Measurements from ENCODE around the gene IGSF6. TPM values are rescaled to one million over a fixed set of nuclear protein-coding genes. Genes with fewer than 3 reads are reported as not detected.

IGSF6 gene
- polyA plus RNA-seq, 2 of the 4 experiments (the other 2 are of a cell fraction) = not detected

GRCh38 chr16:21701271-21701670 is 48.9 kb upstream of the IGSF6 start (continued):
- TF ChIP-seq NPAS2 (CRISPR knock-in tag; IDR thresholded peaks at IDR 0.05; ENCODE audit: borderline replicate concordance) (no peak), MYC (IDR thresholded peaks at IDR 0.05; ENCODE audit: borderline replicate concordance, low read length) (no peak), NFE2L2 (conservative IDR thresholded peaks at IDR 0.05; ENCODE audit: low read length) (no peak), CHD2 (IDR thresholded peaks at IDR 0.05; ENCODE audit: low read length, partially characterized antibody) (no peak), HOXB13 (CRISPR knock-in tag; IDR thresholded peaks at IDR 0.05; ENCODE audit: low read depth) (no peak), RARB (CRISPR knock-in tag; IDR thresholded peaks at IDR 0.05) (no peak), POLR2AphosphoS2 (conservative IDR thresholded peaks at IDR 0.05; ENCODE audit: low read length) (no peak), JUN (IDR thresholded peaks at IDR 0.05) (no peak)

DNA sequence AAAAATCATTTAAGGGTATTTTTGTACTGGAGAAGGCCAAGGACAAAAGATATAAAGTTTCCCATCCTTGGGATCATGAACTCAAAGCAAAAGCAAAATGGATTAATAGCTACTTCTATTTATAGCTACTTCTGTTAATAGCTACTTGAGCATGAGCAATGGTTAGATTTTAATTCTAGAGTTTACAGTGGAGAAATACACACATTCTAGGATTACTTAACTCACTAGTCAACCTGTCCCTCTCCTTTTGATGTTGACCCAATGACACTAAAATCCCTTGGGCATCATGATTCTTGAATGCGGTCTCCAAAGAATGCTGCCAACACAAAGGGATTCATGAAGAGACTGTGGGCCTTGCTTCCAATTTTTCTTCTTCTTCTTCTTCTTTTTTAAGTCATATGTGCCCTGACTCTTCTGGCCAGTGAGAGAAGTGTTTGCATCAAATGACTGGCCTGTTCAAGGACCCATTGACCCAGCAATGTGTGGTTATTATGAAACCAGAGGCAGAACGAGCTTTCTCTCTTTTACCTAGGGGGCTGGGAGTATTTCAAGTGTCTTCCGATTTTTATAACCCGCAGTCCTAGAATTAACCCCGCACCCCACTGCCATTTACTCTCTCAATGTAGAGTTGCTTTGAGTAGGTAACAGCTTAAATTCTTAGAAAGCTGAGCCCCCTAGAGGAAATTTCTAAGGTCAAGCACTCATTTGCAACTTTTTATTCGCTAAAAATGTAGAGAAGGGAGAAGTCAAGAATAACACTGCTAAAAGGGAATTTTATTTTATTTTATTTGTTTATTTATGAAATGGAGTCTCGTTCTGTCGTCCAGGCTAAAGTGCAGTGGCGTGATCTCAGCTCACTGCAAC is 46.0 kb upstream of the IGSF6 start:
- H3K9me3 ChIP-seq = no peaks in the 10 kb centered on the region
- ATAC-seq (no peak), DNase-seq (ENCODE audit: low read depth in 1 of 2, low spot score in 1 of 2) (no peak), FAIRE-seq (no peak)
- 64% methylated on average over 9 of the region's 9 CpGs for WGBS (ENCODE audit: missing lambda C conversion rate)
- ChIA-PET POLR2A (no interaction called here), CTCF (interaction anchor here (1.2 to 4.2 kb wide), 4 partner anchors 10 to 104 kb away, joined by 3 to 17 read pairs (median 4); no protein-coding TSS in a partner anchor)
- TF ChIP-seq, protein P1, sequence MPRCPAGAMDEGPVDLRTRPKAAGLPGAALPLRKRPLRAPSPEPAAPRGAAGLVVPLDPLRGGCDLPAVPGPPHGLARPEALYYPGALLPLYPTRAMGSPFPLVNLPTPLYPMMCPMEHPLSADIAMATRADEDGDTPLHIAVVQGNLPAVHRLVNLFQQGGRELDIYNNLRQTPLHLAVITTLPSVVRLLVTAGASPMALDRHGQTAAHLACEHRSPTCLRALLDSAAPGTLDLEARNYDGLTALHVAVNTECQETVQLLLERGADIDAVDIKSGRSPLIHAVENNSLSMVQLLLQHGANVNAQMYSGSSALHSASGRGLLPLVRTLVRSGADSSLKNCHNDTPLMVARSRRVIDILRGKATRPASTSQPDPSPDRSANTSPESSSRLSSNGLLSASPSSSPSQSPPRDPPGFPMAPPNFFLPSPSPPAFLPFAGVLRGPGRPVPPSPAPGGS (IDR thresholded peaks at IDR 0.05) = no peak
- TF ChIP-seq E2F6 (IDR thresholded peaks at IDR 0.05; ENCODE audit: borderline replicate concordance, low read depth) (no peak), HOXA7 (CRISPR knock-in tag; IDR thresholded peaks at IDR 0.05) (no peak), CTCF (IDR thresholded peaks at IDR 0.05) (no peak), TFCP2L1 (CRISPR knock-in tag; IDR thresholded peaks at IDR 0.05) (no peak), HOXB13 (CRISPR knock-in tag; IDR thresholded peaks at IDR 0.05; ENCODE audit: low read depth) (no peak), SMC3 (IDR thresholded peaks at IDR 0.05) (no peak), ZC3H11A (IDR thresholded peaks at IDR 0.05) (no peak), ESRRA (IDR thresholded peaks at IDR 0.05; ENCODE audit: borderline replicate concordance, low read length) (no peak), ZFP36 (IDR thresholded peaks at IDR 0.05; ENCODE audit: borderline replicate concordance, partially characterized antibody) (no peak)
- TF ChIP-seq, protein P2, sequence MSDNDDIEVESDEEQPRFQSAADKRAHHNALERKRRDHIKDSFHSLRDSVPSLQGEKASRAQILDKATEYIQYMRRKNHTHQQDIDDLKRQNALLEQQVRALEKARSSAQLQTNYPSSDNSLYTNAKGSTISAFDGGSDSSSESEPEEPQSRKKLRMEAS (IDR thresholded peaks at IDR 0.05) = no peak
- H3K4me2 ChIP-seq = no peak overlapping the region
- no peaks in the 10 kb centered on the region for H3K4me1 ChIP-seq
- H3K4me3 ChIP-seq = no peak overlapping the region
- H3K27ac ChIP-seq = no peak overlapping the region

DNA sequence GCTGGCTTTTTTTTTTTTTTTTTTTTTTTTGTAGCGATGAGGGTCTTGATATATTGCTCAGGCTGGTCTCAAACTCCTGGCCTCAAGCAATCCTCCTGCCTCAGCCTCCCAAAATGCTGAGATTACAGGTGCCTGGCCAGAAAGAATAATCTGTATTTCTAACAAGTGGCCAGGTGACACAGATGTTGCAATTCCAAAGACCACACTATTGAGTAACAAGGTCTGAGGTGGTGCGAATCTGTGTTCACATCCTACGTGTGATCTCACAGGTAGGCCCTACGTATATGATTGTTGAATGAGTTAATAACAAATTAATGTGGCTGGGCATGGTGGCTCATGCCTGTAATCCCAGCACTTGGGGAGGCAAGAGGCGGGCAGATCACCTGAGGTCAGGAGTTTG is 44.6 kb upstream of the IGSF6 start:
- ChIA-PET POLR2A (no interaction called here), CTCF (interaction anchor here (1.5 to 5.2 kb wide), 3 partner anchors 10 to 13 kb away, joined by 3 to 24 read pairs (median 8); no protein-coding TSS in a partner anchor)
- no peak overlapping the region for H3K4me3 ChIP-seq
- H3K4me2 ChIP-seq = no peak overlapping the region
- no peaks in the 10 kb centered on the region for H3K4me1 ChIP-seq
- H3K9me3 ChIP-seq = no peaks in the 10 kb centered on the region
- no peak overlapping the region for H3K27ac ChIP-seq
- WGBS (ENCODE audit: missing lambda C conversion rate) = 74% methylated on average over 5 of the region's 5 CpGs
- no peak for FAIRE-seq
- ATAC-seq = no peak
- no peak for DNase-seq (ENCODE audit: low read depth in 1 of 2, low spot score in 1 of 2)
- TF ChIP-seq MYC (IDR thresholded peaks at IDR 0.05; ENCODE audit: borderline replicate concordance, low read length) (no peak), E2F6 (IDR thresholded peaks at IDR 0.05; ENCODE audit: borderline replicate concordance, low read depth) (no peak), CEBPB (IDR thresholded peaks at IDR 0.05) (no peak), BHLHE40 (IDR thresholded peaks at IDR 0.05; ENCODE audit: low read depth, low read length) (no peak), HOXB5 (CRISPR knock-in tag; IDR thresholded peaks at IDR 0.05) (no peak), TP53 (CRISPR knock-in tag; IDR thresholded peaks at IDR 0.05) (no peak), NR3C1 (IDR thresholded peaks at IDR 0.05) (no peak), PHF8 (IDR thresholded peaks at IDR 0.05; ENCODE audit: borderline replicate concordance, low read depth) (no peak), HES2 (IDR thresholded peaks at IDR 0.05) (no peak), MAZ (IDR thresholded peaks at IDR 0.05; ENCODE audit: borderline replicate concordance, low read depth, low read length) (no peak), RFX5 (IDR thresholded peaks at IDR 0.05) (no peak), CBX8 (IDR thresholded peaks at IDR 0.05) (no peak), SREBF2 (IDR thresholded peaks at IDR 0.05) (no peak), FOXS1 (CRISPR knock-in tag; IDR thresholded peaks at IDR 0.05) (no peak), GATA3 (IDR thresholded peaks at IDR 0.05; ENCODE audit: borderline replicate concordance) (no peak)
